ENCODE results near the gene CATSPER1.

- no peak for TF ChIP-seq CTCF (IDR thresholded peaks at IDR 0.05; ENCODE audit: extremely low read depth in 1 of 2, insufficient read depth in 1 of 2, low read depth in 1 of 2, low read length in 2 of 2)
- TF ChIP-seq EZH2 (IDR thresholded peaks at IDR 0.05; ENCODE audit: borderline replicate concordance, low read depth, low read length, severe bottlenecking) = no peak
- TF ChIP-seq POLR2A (IDR thresholded peaks at IDR 0.05; ENCODE audit: low read depth, low read length) = no peak
- no peak for TF ChIP-seq MYC (IDR thresholded peaks at IDR 0.05; ENCODE audit: low read depth, low read length)
- no peak for TF ChIP-seq POLR2AphosphoS5 (IDR thresholded peaks at IDR 0.05; ENCODE audit: insufficient read depth, low read depth, low read length)
- TF ChIP-seq MAX (IDR thresholded peaks at IDR 0.05; ENCODE audit: insufficient read depth, insufficient read length) = no peak
- no peak for TF ChIP-seq JUN (IDR thresholded peaks at IDR 0.05; ENCODE audit: borderline replicate concordance, insufficient read depth, insufficient read length, low read depth)
These were observed 22.5 kb upstream of the CATSPER1 start, which contains the start of gene GAL3ST3 for GRCh38 chr11:66048547-66049323.

Measured in endothelial cell of umbilical vein (primary cell).